PFSK-1 (cell line): ENCODE measurements around the gene CDC42BPB.

Experiments used
- FOXP2 ChIP-seq: optimal IDR thresholded peaks from 2 replicates; pipeline ENCODE3; 2011; ENCODE audit warnings: borderline replicate concordance, control low read depth, inconsistent platforms; ENCODE audit not compliant: insufficient read depth; ENCODE audit errors: extremely low read length, extremely low read depth
- POLR2AphosphoS5 ChIP-seq: IDR thresholded peaks from 2 replicates; pipeline ENCODE4 v1.6.1; 2012; ENCODE audit warnings: low read depth, mild to moderate bottlenecking, control low read depth, low read length, moderate library complexity
- SIN3A ChIP-seq: IDR thresholded peaks from 2 replicates; pipeline ENCODE4 v1.6.1; 2012; ENCODE audit warnings: mild to moderate bottlenecking, low read length, moderate library complexity, borderline replicate concordance; ENCODE audit not compliant: insufficient read depth
- TAF1 ChIP-seq: IDR thresholded peaks from 2 replicates; pipeline ENCODE4 v1.6.1; 2012; ENCODE audit warnings: low read length, control low read depth, borderline replicate concordance; ENCODE audit not compliant: insufficient read depth
- TF ChIP-seq, protein P1 (sequence below), 2 experiments: IDR thresholded peaks; 2 replicates each; pipeline versions ENCODE4 v1.6.1 to v1.8.0; 2011 to 2012; ENCODE audit warnings: low read depth in 2 of 2, low read length in 2 of 2, control low read depth in 1 of 2, inconsistent platforms in 1 of 2, mild to moderate bottlenecking in 1 of 2, moderate library complexity in 1 of 2; ENCODE audit not compliant: insufficient read depth in 1 of 2

Gene CDC42BPB

DNA sequence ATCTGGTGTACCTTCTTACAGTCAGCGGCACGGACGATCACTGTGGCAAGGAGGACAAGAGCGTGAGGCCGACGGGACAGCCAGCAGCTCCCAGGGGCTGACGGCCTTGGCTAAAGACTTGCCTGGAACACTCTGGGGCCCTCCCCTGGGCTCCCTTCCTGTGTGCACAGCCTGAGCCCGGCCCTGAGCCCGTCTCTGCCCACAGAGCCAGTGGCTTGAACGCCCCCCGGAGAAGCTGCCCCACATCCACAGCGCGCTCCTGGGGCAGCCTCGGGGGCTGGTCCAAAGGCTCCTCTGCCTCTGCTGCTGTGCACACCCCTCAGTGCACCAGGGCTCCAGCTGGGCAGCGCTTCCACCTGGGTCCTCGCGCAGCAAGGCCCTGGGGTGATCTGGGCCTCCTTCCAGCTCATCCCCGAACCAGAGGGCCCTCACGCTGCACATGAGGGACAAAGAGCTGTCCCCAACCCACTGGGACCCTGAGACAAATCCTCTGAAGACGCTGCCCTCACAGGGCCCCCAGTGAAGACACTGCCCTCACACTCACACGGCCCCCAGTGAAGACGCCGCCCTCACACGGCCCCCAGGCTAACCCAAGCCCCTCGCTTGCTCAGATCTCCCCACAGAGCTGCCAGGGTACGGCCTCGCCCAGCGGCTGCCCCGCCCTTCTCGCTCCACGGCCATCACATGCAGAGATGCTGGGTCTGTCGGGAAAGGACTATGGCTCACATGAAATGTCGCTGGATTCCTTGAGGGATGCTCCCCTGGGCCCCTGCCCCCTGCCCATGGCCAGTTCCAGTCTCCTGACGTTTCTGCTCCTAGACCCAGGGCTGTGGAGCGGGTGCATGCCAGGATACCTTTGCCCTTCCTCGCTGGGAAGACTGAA lies 112.7 kb downstream of the CDC42BPB start:
- TF ChIP-seq, protein P1, sequence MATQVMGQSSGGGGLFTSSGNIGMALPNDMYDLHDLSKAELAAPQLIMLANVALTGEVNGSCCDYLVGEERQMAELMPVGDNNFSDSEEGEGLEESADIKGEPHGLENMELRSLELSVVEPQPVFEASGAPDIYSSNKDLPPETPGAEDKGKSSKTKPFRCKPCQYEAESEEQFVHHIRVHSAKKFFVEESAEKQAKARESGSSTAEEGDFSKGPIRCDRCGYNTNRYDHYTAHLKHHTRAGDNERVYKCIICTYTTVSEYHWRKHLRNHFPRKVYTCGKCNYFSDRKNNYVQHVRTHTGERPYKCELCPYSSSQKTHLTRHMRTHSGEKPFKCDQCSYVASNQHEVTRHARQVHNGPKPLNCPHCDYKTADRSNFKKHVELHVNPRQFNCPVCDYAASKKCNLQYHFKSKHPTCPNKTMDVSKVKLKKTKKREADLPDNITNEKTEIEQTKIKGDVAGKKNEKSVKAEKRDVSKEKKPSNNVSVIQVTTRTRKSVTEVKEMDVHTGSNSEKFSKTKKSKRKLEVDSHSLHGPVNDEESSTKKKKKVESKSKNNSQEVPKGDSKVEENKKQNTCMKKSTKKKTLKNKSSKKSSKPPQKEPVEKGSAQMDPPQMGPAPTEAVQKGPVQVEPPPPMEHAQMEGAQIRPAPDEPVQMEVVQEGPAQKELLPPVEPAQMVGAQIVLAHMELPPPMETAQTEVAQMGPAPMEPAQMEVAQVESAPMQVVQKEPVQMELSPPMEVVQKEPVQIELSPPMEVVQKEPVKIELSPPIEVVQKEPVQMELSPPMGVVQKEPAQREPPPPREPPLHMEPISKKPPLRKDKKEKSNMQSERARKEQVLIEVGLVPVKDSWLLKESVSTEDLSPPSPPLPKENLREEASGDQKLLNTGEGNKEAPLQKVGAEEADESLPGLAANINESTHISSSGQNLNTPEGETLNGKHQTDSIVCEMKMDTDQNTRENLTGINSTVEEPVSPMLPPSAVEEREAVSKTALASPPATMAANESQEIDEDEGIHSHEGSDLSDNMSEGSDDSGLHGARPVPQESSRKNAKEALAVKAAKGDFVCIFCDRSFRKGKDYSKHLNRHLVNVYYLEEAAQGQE (IDR thresholded peaks at IDR 0.05; ENCODE audit: insufficient read depth in 1 of 2, low read depth in 2 of 2, low read length in 2 of 2) = no peak
- TF ChIP-seq SIN3A (no peak), TAF1 (no peak), FOXP2 (no peak), POLR2AphosphoS5 (no peak)

DNA sequence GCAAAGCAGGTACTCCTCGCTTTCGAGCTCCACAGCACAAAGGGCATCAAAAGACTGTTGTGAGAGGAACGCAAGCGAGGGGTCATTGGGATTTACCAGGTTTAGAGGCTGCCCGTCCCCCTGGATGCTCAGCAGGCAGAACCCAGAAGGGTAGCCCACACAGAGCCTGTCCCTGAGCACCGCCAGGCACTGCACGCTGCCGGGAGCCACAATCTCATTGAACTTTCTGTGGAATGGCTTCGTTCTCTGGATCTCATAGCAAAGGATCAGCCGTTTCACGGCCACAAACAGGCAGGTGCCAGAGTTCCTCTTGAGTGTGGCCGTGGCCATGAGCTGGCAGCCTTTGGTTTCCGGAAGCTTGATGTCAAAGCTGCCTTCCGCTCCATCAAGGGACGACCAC lies 113.4 kb downstream of the CDC42BPB start:
- TF ChIP-seq TAF1 (no peak), POLR2AphosphoS5 (no peak), SIN3A (no peak), FOXP2 (no peak)
- TF ChIP-seq, protein P1 (IDR thresholded peaks at IDR 0.05; ENCODE audit: insufficient read depth in 1 of 2, low read depth in 2 of 2, low read length in 2 of 2) = no peak

DNA sequence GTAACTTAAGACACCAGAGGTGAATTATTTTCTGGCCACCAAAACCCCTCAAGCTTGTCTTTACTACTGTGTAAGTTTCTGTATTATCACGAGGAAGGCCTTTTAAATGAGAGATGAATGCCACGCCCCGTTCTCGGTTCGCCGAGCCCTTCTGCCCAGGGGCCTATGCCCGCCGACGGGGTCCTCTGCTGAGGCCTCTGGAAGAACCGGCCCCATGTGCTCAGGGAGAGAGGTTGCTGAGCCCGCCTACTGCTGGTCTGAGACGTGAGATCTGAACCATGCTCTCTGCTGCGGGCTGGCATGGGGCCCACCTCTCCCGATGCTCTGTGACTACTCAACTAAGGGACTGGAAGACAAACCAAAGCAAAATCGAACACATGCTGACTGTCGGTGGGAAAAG lies 113.9 kb downstream of the CDC42BPB start:
- TF ChIP-seq, protein P1 (IDR thresholded peaks at IDR 0.05; ENCODE audit: insufficient read depth in 1 of 2, low read depth in 2 of 2, low read length in 2 of 2) = no peak
- TF ChIP-seq SIN3A (no peak), FOXP2 (no peak), TAF1 (no peak), POLR2AphosphoS5 (no peak)

DNA sequence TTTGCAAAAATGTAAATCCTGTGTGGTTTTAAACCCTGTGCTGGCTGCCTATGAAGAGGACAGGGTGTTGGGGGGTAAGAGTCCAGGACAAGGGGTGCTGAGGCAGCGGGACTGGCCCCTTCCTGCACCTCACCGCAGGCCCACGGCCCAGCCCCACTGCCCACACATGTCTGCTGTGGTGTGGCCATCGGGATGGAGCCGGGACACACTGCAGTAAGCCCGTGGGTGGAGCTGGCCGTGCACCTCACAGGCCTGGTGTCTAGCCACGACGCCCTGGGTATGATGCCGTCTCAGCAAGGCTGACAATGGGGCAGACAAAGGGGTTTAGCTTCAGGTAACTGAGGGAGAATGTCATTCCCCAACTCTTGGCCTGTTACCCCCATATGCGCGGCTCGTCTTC lies 115.3 kb downstream of the CDC42BPB start:
- TF ChIP-seq POLR2AphosphoS5 (no peak), TAF1 (no peak), SIN3A (no peak), FOXP2 (no peak)
- TF ChIP-seq, protein P1 (IDR thresholded peaks at IDR 0.05; ENCODE audit: insufficient read depth in 1 of 2, low read depth in 2 of 2, low read length in 2 of 2) = no peak
